ENCODE measurements around the gene AFF3. TPM values are rescaled to one million over a fixed set of nuclear protein-coding genes. Genes with fewer than 3 reads are reported as not detected.

The AFF3 gene
- total and polyA plus RNA-seq, 2 of the 8 experiments (the other 6 are each of a cell fraction or from before 2014, with no cell fraction given) = 0.27 to 3.0 TPM

DNA sequence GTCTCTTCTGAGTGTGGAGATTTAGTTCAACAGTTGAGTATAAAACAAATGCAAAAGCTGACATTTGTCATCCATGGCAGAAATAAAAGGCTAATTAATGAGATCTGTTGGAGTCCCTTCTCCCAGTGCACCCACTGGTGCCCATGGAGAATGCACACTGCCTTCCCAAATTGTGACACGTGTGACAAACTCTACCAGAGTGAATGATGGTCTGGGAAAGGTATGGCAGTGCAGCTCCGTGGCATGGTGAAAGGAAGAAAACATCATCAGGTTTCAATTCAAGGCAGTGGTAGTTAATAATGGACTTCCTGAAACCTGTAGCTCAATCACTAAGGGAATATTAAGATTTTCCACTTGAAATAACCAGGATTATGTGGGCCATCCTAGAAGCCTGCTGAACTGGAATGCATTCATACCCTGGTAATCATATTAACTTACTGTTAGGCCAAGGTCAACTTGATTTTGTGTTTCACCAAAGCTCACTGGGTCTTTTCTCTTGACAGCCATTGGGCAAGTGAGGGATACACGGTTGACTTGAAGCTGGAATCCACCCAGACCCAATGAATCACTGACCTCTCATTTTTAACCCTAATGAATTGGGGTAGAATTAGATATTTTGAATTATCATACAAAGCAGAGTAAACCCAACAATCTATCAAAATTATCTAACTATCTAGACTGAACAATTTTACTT is 167.6 kb downstream of the AFF3 start (continued):
- no peak for TF ChIP-seq CTBP2 (IDR thresholded peaks at IDR 0.05; ENCODE audit: borderline replicate concordance, insufficient read depth, insufficient read length, low read length)
